GM19395 (cell line): ENCODE results near the gene PBX1.
"Not testable (repeated sequence)": the region's sequence is repeated elsewhere in the genome, so short reads cannot be mapped to it uniquely, and the experiment has no call there.

Source experiments
- ATAC-seq: cut with Tn5 transposase; IDR thresholded peaks from one replicate; pipeline ENCODE4 v1.9.1; 2021; ENCODE audit warnings: mild to moderate bottlenecking, moderate library complexity; ENCODE audit not compliant: unreplicated experiment

Gene PBX1

DNA sequence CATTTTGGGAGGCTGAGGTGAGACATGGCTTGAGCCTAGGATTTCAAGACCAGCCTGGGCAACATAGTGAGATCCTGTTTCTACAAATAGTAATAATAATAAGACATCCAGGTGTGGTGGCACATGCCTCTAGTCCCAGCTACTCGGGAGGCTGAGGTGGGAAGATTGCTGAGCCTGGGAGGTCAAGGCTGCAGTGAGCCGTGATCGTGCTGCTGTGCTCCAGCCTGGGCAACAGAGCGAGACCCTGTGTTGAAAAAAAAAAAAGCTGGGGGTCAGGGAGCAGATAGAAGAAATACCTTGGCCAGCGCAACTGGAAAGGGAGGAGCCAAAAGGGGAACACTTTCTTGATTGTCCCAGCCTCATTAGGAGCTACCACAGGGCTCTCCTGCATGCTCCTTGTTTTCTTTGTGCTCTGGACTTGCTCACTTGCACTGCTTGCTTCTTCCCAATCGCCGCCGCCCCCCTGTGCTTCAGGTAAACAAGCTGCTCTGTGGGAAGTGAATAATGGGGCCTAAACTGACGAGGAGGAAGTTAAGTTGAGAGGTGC lies 31.1 kb downstream of the PBX1 start:
- ATAC-seq: no peak

DNA sequence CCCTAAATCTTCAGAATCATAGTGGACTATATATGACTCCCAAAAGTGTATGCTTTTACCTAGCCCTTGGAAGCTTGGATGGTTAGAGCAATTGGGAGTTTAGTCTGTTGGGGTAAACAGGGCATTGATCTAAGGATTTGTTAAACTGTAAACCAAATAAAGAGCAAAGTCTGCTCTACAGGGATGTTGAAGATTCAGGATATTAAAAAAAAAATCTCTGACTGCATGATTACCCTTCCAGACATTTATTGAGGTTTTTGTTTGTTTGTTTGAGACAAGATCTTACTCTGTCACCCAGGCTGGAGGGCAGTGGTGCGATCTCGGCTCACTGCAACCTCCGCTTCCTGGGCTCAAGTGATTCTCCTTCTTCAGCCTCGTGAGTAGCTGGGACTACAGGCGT lies 31.6 kb downstream of the PBX1 start:
- ATAC-seq: no peak

DNA sequence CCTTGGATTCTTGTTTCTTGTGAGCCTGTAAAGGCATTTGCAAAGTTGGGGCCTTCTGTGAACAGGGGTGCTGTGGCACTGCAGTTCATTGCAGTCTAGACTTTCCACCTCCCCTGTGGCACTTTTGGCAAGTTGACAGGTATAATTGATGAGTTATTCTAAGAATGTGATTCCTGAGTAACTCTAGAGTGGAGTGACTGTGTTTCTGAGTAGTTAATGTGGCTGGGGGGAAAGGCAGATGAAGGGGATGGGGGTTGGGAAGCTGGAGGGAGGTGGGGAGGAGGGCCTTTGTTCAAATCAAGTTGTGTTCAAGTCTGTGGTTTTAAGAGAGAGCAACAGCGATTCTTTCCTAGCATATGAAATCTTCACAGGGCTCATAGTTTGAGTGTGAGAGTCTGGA lies 32.9 kb downstream of the PBX1 start:
- ATAC-seq: no peak

DNA sequence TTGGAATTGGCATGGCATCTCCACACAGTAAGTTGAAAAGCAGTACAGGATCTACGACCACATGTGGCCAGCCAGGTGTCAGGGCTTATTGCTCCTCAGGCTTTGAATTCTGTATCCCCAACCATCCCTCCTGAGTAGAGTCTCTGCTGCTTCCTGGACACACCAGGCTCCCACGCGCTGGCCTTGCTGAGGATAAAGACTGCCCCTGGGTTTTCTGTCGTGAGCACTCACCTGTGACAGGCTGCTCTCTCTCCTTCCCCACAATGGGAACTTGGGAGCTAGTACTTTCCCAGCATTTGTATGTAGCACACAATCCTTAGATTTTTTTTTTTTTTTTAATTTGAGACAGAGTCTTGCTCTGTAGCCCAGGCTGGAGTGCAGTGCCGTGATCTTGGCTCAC lies 33.6 kb downstream of the PBX1 start:
- no peak for ATAC-seq

DNA sequence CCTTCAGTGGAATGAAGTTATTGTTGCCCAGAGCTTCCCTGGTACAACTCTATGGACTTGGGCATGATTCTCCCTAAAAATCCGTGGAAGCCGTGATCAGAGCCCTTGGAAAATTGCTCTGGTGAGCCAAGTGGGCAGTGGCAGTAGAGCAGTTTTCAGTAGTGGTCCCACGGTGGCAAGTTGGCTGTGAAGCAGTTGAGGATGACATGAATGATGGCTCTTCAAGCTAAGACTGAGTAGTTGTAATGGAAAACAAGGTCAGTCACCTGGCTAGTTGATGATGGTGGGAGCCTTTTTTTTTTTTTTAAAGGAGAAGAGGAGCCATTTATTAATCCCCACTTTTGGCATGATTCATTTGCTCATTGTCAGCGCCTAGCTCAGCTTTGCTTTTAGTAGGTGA lies 36.2 kb downstream of the PBX1 start:
- no peak for ATAC-seq

DNA sequence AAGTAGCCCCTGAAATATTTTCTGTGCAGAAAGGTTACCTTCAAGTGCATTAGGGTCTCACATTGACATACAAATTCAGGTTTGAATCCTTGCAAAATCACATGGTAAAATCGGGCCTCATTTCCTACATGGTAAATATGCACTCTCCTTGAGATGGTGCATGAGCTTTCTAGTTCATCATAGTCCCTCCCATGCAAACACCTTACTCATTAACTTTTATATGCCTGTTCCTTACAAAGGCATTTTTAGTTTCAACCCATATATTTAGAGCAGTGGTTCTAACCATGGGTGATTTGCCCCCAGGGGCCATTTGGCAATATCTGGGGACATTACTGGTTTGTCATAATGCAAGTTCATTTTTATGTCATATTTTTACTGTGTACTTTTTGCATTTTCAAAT lies 37.2 kb downstream of the PBX1 start:
- no peak for ATAC-seq

DNA sequence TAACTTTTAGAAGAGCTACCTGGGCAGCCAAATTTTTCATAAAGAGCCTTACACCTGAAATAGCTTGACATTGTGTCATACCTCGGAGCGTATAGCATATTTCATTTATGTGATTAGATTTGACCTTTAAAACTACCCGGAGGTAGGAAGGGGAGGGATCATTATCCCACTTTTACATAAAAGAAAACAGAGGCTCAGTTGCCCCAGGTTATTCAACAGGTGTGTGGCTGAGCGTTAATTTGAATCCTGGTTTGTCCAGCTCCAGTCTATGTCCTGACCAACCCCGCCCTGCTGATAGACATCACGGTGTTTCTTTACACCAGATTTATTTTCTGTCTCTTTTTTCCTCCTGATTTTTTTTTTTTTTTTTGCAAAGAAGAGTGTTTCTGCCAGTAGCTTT lies 39.7 kb downstream of the PBX1 start:
- no peak for ATAC-seq

DNA sequence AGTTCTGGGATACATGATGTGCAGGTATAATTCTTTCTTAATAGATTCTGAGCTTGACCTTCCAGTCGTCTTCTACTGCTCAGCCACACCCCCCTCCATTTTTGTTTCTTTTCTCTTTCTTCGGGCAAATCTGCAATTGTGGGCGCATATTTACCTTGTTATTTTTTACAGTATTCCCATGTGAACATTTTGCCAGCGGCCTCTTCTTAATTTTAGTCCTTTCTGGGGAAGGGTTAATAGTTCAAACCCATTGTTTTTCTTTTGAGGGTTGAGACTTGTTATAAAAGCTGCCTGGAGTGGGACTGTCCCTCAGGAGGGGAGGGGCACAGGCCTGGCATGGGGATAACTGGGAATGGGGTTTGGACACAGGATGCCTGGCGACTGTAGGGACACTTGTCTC lies 40.3 kb downstream of the PBX1 start:
- ATAC-seq: no peak

DNA sequence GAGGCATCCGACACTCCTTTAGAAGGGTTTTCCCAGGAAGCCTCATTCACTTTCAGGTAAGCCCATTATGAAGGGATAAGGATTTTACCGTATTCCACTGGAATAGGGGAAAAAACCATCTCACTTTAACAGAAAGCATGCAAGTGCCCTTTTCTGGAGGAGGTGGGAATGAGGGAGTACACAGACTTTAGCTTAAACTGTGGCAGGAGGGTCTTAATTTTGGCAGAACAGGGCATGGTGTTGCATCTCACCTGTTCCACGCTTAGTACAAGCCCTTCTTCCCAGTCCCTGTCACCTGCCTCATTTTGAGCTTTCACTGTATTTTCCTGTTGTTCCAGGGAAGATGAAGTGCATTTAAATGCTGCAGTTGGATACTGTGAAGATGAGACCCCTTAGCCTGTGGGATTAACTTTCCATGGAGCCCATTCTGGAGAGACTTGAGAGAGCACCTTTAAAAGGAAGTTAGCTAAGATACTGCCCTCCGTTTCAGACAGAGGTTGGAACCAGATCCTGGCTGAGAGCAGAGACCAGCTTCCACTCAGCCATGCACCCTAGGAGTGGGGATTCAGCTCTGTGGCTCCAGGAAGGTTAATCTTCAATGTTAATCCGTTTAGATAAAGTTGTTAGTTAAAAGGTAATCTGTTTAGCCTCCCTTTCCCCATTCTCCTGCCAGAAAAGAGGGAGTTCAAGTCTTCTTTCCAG lies 42.6 kb downstream of the PBX1 start:
- no peak for ATAC-seq

DNA sequence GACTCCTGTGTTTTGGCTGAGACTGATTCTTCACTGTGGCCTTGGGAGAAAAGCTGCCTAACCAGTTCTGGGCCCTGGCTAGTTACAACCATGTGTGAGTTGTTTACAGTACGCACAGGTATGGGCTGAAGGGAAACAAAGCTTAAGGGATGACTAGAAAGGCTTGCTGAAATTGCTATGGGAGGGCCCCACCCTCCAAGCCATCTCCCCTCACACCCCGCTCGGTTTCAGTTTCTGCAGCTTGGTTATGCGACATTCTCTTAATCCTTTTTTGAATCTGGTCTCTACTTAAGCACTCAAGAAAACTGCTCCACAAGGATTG lies 43.1 kb downstream of the PBX1 start:
- ATAC-seq: no peak

DNA sequence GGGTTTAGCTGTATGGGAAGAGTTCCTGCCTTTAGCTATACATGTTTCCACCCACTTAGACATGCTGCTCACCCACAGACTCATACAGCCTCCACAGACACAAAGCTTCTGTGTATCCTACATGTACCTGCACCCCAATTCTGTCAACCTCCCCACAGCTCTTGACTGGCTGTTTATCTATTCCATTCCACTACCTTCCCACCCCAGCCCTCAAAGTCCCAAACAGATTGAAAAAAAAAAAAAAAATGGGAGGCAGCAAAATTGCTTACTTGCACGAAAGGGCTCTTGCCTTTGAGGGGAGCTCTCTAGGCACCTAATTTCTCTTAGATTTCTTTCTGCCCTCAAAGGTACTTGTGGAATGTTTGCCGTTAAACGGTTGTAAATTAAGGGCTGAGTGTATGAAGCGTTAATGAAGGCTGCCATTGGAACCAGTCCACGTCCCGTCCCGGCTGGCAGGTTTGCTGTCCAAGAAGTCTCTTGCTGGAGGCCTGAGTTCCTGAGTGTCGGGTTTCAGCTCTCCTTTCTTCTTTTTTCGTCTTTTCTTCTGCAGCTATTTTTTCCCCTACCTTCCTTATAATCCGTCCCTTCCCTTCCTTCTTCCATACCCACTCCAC lies 43.6 kb downstream of the PBX1 start:
- no peak for ATAC-seq

DNA sequence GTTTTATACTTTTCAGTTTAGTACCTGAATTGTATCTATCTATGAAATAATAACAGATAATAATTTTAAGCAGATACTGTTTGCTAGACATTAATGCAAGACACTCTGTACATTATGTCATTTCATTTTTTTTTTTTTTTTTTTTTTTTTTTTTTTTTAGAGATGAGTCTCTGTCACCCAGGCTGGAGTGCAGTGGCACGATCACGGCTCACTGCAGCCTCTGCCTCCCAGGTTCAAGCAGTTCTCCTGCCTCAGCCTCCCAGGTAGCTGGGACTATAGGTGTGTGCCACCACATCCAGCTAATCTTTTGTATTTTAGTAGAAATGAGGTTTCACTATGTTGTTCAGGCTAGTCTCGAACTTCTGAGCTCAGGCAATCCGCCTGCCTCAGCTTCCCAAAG lies 44.8 kb downstream of the PBX1 start:
- not testable (repeated sequence) for ATAC-seq

DNA sequence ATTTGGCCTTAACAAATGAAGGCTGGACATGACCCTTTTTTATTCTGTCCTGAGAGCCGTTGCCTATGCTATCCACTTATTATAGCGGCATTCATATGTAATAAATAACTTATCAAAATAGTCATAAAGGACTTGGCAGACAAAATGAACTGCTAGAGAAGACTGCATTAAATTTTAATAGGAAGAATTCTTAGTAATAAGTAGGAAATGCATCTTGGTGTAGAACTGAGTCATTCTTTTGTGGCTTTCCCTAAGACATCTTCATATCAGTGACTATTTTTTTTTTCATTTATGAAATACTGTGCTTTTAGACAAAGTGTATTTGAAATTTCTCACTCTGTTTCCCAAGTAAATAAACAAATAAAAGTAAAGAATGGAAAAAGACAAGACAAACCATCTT lies 45.6 kb downstream of the PBX1 start:
- no peak for ATAC-seq

DNA sequence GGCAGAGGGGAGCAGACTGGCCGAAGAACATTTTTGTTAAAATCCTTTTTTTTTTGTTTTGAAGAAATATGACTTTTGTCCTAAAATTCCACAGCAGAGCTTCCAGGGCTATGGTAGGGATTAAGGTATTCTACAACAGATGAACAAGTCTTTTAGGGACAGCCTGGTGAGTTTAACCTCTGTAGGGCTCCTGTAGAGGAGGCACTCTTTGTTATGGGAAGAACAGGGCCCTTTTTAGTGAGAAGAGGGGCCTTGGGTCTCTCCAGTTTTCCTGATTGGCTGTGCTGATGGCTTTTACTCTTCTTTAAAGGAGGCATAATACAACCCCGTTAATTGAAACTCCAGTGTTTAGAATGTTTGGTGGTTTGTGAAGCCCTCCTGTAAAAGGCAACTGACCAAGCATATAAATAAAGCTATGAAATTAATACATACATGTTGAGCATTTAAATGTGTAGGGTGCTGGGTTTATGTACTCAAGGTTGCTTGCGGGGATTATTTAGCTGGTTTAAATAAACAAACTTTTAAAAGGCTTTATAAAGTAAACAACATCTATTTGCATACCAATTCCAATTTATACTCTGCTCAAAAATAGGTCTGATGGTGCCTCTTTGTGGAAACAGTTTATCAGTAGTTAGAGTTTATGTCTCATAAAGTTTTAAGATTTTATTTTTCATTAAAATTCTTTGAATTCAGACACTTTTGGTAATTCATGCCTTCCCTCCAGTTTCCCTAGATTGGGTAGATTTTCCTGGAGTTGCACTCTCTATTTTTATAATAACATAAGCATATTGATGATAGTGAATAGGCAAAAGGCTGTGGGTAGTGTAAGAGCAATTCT lies 46.5 kb downstream of the PBX1 start:
- no peak for ATAC-seq

DNA sequence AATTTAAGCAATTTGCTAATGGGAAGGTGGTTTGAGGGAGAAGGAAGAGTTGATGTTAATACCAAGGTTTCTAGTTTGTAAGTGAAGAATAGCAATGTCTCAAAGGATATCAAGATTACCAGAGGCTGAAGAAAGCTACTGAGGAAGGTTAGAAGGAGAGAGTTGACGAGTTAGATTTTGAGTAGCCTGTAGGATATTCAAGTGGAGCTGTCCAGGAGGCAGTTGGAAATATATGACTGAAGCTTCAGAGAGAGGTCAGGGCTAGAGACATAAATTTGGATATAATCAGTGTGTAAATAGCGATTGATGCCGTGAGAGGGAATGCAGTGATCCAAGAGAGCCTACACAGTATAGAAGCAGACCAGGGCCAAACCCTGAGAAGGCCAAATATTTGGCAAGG lies 48.4 kb downstream of the PBX1 start:
- ATAC-seq: no peak

DNA sequence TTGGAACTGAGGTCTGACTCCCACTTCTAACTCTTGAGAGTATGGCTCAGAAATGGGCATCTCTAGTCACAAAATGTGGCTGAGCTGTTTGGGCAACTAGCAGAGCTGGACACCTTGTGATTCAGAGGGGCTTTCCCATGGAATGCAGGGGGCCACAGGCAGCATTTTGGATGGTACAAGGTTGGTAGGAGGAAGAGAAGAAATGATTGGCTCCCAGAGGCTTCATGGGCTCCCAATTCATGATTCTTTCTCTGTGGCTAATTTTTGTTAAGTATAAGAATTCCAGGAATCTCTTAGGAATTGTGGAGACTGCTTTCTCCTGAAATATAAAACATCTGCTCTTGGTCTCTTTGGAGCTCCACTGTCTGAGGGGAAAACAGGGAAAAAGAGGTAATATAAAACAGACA lies 49.7 kb downstream of the PBX1 start:
- no peak for ATAC-seq

DNA sequence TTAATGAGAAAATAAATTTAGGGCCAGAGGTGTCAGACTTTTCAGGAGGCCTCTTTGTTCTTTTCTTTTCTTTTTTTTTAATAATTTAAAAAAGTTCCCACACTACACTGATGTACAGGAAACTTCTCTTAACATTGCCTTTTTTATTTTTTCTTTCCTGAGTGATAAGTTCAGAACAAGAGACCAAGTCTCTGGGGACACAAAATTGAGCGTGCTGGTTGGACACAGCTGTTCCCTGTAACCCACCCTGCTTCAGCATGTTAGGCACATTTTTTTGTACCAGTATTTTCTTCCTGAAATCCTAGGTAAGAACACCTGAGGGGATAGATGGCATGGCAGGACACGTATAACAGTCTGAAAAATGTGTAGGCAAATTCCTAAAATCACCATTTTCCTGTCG lies 50.1 kb downstream of the PBX1 start:
- ATAC-seq: no peak

DNA sequence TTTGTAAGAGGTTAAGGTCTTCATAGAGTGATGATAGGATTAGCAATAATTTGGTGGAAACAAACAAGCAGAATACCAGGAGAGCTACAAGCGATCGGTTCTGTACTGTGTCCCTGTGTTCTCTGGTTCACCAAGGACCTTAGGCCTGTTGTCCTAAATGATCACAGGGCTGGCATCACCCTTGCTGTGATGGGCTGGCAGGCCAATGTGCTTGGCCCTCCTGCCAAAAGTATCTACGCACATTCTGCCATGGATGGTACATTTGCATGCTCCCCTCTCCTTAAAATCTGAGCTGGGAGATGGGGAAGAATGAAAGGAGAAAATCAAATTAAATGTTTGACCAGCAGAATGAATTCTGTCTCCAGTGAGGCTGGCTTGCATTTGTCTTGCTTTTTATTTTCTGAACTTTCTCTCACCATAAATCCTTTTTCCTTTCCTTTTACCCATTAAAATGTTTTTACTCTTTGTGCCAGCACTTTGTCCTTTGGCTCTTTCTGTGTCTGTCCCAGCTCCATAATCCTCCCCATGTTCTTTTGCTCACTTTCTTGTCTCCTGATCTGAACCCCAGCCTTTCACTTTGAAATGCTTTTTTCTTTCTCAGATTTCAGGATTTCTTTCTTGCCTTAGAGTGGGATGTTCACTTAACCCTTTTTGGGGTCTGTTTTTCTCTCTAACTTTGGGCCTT lies 51.7 kb downstream of the PBX1 start:
- ATAC-seq: no peak

DNA sequence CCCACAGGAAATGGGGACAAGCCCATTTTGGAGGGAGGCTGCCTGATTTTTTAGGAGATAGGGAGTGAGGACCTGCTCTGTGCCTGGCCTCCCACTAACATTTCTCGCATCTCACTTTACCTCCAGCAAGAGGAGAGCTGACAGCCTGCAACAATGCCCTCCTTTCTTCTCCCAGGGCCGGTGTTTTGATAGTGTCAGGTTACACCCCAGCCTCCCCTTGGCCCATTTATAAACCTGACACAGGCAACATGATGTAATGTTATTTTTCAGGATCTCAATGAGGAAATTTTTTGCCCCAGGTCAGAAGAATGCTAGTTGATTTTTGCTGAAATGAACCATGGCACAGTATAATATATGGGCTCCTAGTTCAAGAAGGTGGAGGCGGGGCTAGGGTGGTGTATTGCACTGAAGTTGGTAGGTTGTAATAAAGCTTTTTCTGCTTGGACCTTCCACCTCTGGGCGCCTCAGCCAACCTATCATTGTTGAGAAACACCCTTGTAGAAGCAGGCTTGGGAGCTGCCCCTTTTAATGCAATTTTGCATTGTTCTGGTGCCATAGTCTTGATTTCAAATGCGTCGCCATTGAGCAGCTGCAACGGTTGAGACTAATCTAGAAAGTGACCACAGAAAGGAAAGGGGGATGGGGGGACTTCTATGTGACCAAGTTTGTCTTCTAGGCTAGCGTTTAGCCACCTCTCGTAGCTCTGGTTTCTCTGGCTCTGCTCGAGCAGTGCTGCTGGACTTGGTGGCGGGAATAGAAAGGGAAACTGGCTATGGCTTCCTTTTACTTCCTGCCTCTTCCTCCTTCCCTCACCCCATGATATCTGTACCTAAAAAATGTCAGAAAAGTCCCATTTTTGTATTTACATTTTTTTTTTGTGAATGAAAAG lies 53.0 kb downstream of the PBX1 start:
- no peak for ATAC-seq

DNA sequence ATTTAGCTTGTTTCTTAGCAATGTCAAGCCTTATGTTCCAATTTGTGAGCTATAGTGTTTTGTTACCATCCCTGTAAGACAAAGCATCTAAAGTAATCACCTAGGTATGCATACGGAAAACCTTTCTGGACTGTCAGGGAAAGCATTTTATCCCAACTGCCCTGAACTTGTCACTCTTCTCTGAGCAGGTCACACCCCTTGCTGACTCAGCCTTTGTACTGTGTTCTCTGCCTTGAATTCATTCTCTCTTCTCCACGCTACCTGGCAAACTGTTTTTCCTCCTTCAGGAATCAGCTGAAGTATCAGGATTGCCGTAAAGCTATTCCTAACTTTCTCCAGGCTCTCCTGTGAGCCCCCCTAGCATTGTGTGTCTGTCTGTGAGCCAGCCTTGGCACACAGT lies 54.2 kb downstream of the PBX1 start:
- no peak for ATAC-seq
